ENCODE data around the gene PRPF40A. TPM values are rescaled to one million over a fixed set of nuclear protein-coding genes. Genes with fewer than 3 reads are reported as not detected.
"Not testable (repeated sequence)": the region's sequence is repeated elsewhere in the genome, so short reads cannot be mapped to it uniquely, and the experiment has no call there.

The PRPF40A gene
- total and polyA plus RNA-seq, 12 donors: 13.3 to 51.8 (median 33.1) TPM

DNA sequence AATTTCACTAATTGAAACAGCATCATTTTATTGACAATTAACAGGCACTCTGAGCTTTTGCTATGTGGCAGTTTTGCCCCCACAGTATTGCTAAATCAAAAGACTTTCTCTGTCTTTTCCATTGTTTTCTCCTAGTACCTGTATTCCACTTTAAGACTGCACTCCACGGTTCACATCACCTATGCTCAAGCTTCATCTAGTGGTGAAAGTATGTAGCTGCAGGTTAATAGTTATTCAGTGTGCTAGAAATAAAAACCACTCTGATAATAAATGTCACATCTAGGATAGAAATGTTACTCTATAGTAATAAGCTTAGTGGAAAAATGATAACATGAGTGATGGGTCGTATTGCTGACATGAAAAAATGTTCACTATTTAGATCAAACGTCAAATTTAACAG is 25.7 kb upstream of the PRPF40A start:
- H3K36me3 ChIP-seq: peaks cover 0 to 38% (median 3%) of the 10 kb centered on the region in 9 donors
- intact Hi-C loops (cut with DNase I): loop anchor here in 1 of 10 donors (10.0 kb wide), 1 partner anchor 732 kb away; the partner anchor contains the start of gene RPRM
- H3K4me3 ChIP-seq: no peak overlapping the region
- H3K27me3 ChIP-seq: no peaks in the 10 kb centered on the region
- no peak for DNase-seq
- no peaks in the 10 kb centered on the region for H3K9me3 ChIP-seq
- WGBS, 2 donors: 43 to 47% methylated on average over 3 of the region's 3 CpGs
- no peaks in the 10 kb centered on the region for H3K4me1 ChIP-seq
- no peak for ATAC-seq
- TF ChIP-seq CTCF (IDR thresholded peaks at IDR 0.05): peak in 7 of 9 donors; percentile 24 to 45 (median 36)
- H3K27ac ChIP-seq: no peak overlapping the region

- intact Hi-C loops (cut with DNase I): loop anchor here in 1 of 10 donors (10.0 kb wide), 1 partner anchor 734 kb away; the partner anchor contains the start of gene RPRM
- no peak overlapping the region for H3K27ac ChIP-seq
Observed at GRCh38 chr2:152740743-152741328, 23.6 kb upstream of the PRPF40A start.

GRCh38 chr2:152739705-152740104 is 22.4 kb upstream of the PRPF40A start:
- intact Hi-C loops (cut with DNase I): loop anchor here in 1 of 10 donors (10.0 kb wide), 1 partner anchor 735 kb away; the partner anchor contains the start of gene RPRM
- 81 to 85% methylated on average over 1 of the region's 1 CpG for WGBS, 2 donors
- H3K36me3 ChIP-seq: peaks cover 0 to 56% (median 8%) of the 10 kb centered on the region in 9 donors
- H3K4me3 ChIP-seq, H3K4me1 ChIP-seq, ATAC-seq, H3K27me3 ChIP-seq, DNase-seq, H3K27ac ChIP-seq, H3K9me3 ChIP-seq: not testable (repeated sequence)

More at GRCh38 chr2:152740743-152741328, 23.6 kb upstream of the PRPF40A start:
- peak; percentile 51 to 89 (median 70) for TF ChIP-seq CTCF (IDR thresholded peaks at IDR 0.05)
- peaks cover 0 to 53% (median 7%) of the 10 kb centered on the region in 9 donors for H3K36me3 ChIP-seq
- H3K9me3 ChIP-seq: no peaks in the 10 kb centered on the region
- no peak for DNase-seq
- H3K4me3 ChIP-seq: no peak overlapping the region
- H3K27me3 ChIP-seq: no peaks in the 10 kb centered on the region
- no peaks in the 10 kb centered on the region for H3K4me1 ChIP-seq
- WGBS, 2 donors: 37 to 52% methylated on average over 2 of the region's 2 CpGs
- peak in 1 of 8 donors; percentile 42 for ATAC-seq

- ATAC-seq (no peak), DNase-seq (no peak)
- WGBS, 2 donors: 96 to 98% methylated on average over 2 of the region's 2 CpGs
- no peaks in the 10 kb centered on the region for H3K27me3 ChIP-seq
- intact Hi-C loops (cut with DNase I): no loop called here
- H3K4me3 ChIP-seq: no peak overlapping the region
- TF ChIP-seq CTCF (IDR thresholded peaks at IDR 0.05): no peak
- H3K27ac ChIP-seq: no peak overlapping the region
- no peaks in the 10 kb centered on the region for H3K9me3 ChIP-seq
- no peaks in the 10 kb centered on the region for H3K4me1 ChIP-seq
- H3K36me3 ChIP-seq: peaks cover 0 to 49% (median 8%) of the 10 kb centered on the region in 9 donors
Observed at GRCh38 chr2:152738438-152738837, 21.2 kb upstream of the PRPF40A start.

- H3K27me3 ChIP-seq; H3K4me1 ChIP-seq; DNase-seq; H3K27ac ChIP-seq; intact Hi-C loops (cut with DNase I); H3K4me3 ChIP-seq; ATAC-seq; H3K9me3 ChIP-seq: not testable (repeated sequence)
- 93 to 96% methylated on average over 1 of the region's 1 CpG for WGBS, 2 donors
- peaks cover 0 to 49% (median 8%) of the 10 kb centered on the region in 9 donors for H3K36me3 ChIP-seq
Observed at GRCh38 chr2:152737509-152737908, 20.2 kb upstream of the PRPF40A start.
